ENCODE results near the gene GATAD2A. TPM values are rescaled to one million over a fixed set of nuclear protein-coding genes. Genes with fewer than 3 reads are reported as not detected.

Gene GATAD2A
- total and polyA plus RNA-seq, 10 of the 15 experiments (the other 5 are each of a cell fraction or from before 2014, with no cell fraction given), result 2.6 to 173 (median 32.0) TPM

DNA sequence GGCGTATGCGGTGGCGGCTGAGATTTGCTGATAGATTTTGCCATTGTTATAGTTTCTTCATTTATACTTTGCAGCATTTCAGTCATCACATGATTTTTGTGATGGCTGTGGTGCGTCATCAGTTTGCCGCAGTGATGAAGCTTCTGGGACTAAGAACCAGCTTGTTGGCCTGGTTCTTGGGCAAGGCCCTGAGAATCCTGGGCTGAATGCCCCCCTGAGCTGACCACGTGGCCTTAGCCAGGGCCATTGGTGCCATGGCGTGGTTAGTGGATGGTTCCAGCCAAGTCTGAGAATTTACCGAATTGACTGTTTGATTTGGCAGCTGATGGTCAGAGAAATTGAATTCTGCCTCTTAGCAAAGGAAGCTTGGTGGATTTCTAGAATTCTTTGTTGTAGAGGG, 17.8 kb downstream of the GATAD2A start:
- ChIA-PET SMC1A (ENCODE audit: uncharacterized antibody, unreplicated experiment) (interaction anchor here (0.6 kb wide), 1 partner anchor 66 kb away, joined by 3 read pairs; no protein-coding TSS in a partner anchor), CTCF (interaction anchor here (1.2 kb wide), 1 partner anchor 68 kb away, joined by 5 read pairs; no protein-coding TSS in a partner anchor), POLR2A (interaction anchor here (0.5 kb wide), 1 partner anchor 32 kb away, joined by 5 read pairs; no protein-coding TSS in a partner anchor), RAD21 (ENCODE audit: unreplicated experiment) (no interaction called here)
- Histone ChIP-seq H2AFZ (ENCODE audit: control insufficient read depth, low read depth, low read length) (no peak overlapping the region), H3K79me2 (ENCODE audit: control insufficient read depth, insufficient read depth, low read length) (peaks cover 80% of the 10 kb centered on the region), H3K27me3 (replicated peaks in 1 of 2; ENCODE audit: control insufficient read depth in 2 of 2, insufficient read depth in 2 of 2, low read length in 1 of 2) (no peaks in the 10 kb centered on the region), H3K4me3 (no peak overlapping the region), H3K4me1 (ENCODE audit: control insufficient read depth, insufficient read depth, low read length) (peaks cover 20% of the 10 kb centered on the region), H3K27ac (ENCODE audit: control insufficient read depth, insufficient read depth) (no peak overlapping the region), H4K20me1 (ENCODE audit: control insufficient read depth, insufficient read depth) (peaks cover 8% of the 10 kb centered on the region), H3K4me2 (ENCODE audit: control insufficient read depth, insufficient read depth) (no peak overlapping the region), H3K9me3 (replicated peaks; ENCODE audit: control insufficient read depth, insufficient read depth, low read length) (no peaks in the 10 kb centered on the region), H3K36me3 (ENCODE audit: control insufficient read depth in 2 of 2, insufficient read depth in 2 of 2, low read length in 1 of 2) (peaks cover 0 to 8% of the 10 kb centered on the region in 2 experiments; a peak in 2 of 4 replicates), H3K9ac (ENCODE audit: control insufficient read depth, insufficient read depth, low read length) (no peak overlapping the region)
- ATAC-seq (no peak), FAIRE-seq (no peak), DNase-seq (ENCODE audit: low read depth, low spot score) (no peak)
- 99% methylated on average over 8 of the region's 8 CpGs for WGBS (ENCODE audit: insufficient coverage, insufficient replicate concordance, low lambda C conversion rate, missing lambda C conversion rate)
- no peak for TF ChIP-seq GATAD2B (conservative IDR thresholded peaks at IDR 0.05; ENCODE audit: low read depth)
- TF ChIP-seq SUPT20H (IDR thresholded peaks at IDR 0.05; ENCODE audit: borderline replicate concordance, control insufficient read depth, low read depth, low read length), result no peak
- TF ChIP-seq, protein P1, sequence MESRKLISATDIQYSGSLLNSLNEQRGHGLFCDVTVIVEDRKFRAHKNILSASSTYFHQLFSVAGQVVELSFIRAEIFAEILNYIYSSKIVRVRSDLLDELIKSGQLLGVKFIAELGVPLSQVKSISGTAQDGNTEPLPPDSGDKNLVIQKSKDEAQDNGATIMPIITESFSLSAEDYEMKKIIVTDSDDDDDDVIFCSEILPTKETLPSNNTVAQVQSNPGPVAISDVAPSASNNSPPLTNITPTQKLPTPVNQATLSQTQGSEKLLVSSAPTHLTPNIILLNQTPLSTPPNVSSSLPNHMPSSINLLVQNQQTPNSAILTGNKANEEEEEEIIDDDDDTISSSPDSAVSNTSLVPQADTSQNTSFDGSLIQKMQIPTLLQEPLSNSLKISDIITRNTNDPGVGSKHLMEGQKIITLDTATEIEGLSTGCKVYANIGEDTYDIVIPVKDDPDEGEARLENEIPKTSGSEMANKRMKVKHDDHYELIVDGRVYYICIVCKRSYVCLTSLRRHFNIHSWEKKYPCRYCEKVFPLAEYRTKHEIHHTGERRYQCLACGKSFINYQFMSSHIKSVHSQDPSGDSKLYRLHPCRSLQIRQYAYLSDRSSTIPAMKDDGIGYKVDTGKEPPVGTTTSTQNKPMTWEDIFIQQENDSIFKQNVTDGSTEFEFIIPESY (IDR thresholded peaks at IDR 0.05), result no peak
- TF ChIP-seq STAT1 (conservative IDR thresholded peaks at IDR 0.05), result no peak
- no peak for TF ChIP-seq RCOR1 (conservative IDR thresholded peaks at IDR 0.05; ENCODE audit: low read depth, low read length)
- in situ Hi-C loops (cut with MboI) (no loop called here), intact Hi-C loops (cut with micrococcal nuclease; ENCODE audit: unreplicated experiment) (no loop called here)
- BruUV-seq (replicated peaks), result no TSS peak

Data from GM12878 (cell line).